PFSK-1 (cell line): ENCODE data around the gene GCHFR.

ENCODE experiments used
- POLR2AphosphoS5 ChIP-seq: IDR thresholded peaks from 2 replicates; pipeline ENCODE4 v1.6.1; 2012; ENCODE audit warnings: low read depth, mild to moderate bottlenecking, control low read depth, low read length, moderate library complexity
- TAF1 ChIP-seq: IDR thresholded peaks from 2 replicates; pipeline ENCODE4 v1.6.1; 2012; ENCODE audit warnings: low read length, control low read depth, borderline replicate concordance; ENCODE audit not compliant: insufficient read depth

GRCh38 chr15:40782609-40783227 lies 18.9 kb downstream of the GCHFR start:
- no peak for TF ChIP-seq TAF1
- no peak for TF ChIP-seq POLR2AphosphoS5
